ENCODE results near the gene AADACL4.
A peak's percentile ranks its signal among the peaks of the same experiment; 100 is the strongest.
"Not testable (repeated sequence)": the region's sequence is repeated elsewhere in the genome, so short reads cannot be mapped to it uniquely, and the experiment has no call there.

Gene AADACL4

GRCh38 chr1:12644829-12645228, 944 bp downstream of the AADACL4 start:
- Mint-ChIP-seq H3K4me3 (no peak overlapping the region), H3K27me3 (peaks cover 27 to 45% of the 10 kb centered on the region in 2 donors), H3K4me1 (ENCODE audit: low read depth in 2 of 2) (no peaks in the 10 kb centered on the region), H3K36me3 (ENCODE audit: insufficient read depth) (no peaks in the 10 kb centered on the region), H3K9me3 (peaks cover 8 to 10% of the 10 kb centered on the region in 2 donors), H3K27ac (peak overlapping the region in 1 of 2 donors; percentile 59)
- DNase-seq: no peak
- ATAC-seq (replicated peaks): no peak

DNA sequence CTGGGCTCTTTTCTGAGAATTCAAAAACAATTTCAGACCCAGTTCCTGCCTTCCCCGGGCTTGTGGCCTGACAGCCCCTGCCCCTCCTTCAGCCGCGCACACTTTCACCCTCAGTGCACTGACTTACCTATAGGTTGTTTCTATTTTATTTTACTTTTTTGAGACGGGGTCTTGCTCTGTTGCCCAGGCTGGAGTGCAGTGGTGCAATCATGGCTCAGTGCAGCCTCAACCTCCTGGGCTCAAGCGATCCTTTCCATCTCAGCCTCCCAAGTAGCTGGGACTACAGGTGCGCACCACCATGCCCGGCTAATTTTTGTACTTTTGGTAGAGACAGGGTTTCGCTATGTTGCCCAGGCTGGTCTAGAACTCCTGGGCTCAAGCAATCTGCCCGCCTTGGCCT, 1.5 kb downstream of the AADACL4 start:
- H3K27ac Mint-ChIP-seq: peak overlapping the region in 1 of 2 donors; percentile 59

GRCh38 chr1:12648741-12649140, 4.9 kb downstream of the AADACL4 start:
- Mint-ChIP-seq H3K4me3 (no peak overlapping the region), H3K36me3 (ENCODE audit: insufficient read depth) (no peaks in the 10 kb centered on the region), H3K4me1 (ENCODE audit: low read depth in 2 of 2) (no peaks in the 10 kb centered on the region), H3K27me3 (peaks cover 40 to 81% of the 10 kb centered on the region in 2 donors), H3K27ac (peak overlapping the region in 1 of 2 donors; percentile 35), H3K9me3 (no peaks in the 10 kb centered on the region)
- DNase-seq (no peak), ATAC-seq (replicated peaks) (peak; percentile 8)

More for the DNA sequence above, 1.5 kb downstream of the AADACL4 start:
- DNase-seq; ATAC-seq (replicated peaks); H3K9me3 Mint-ChIP-seq; H3K4me3 Mint-ChIP-seq; H3K4me1 Mint-ChIP-seq (ENCODE audit: low read depth in 2 of 2); H3K36me3 Mint-ChIP-seq (ENCODE audit: insufficient read depth): not testable (repeated sequence)
- H3K27me3 Mint-ChIP-seq: peaks cover 30 to 51% of the 10 kb centered on the region in 2 donors

DNA sequence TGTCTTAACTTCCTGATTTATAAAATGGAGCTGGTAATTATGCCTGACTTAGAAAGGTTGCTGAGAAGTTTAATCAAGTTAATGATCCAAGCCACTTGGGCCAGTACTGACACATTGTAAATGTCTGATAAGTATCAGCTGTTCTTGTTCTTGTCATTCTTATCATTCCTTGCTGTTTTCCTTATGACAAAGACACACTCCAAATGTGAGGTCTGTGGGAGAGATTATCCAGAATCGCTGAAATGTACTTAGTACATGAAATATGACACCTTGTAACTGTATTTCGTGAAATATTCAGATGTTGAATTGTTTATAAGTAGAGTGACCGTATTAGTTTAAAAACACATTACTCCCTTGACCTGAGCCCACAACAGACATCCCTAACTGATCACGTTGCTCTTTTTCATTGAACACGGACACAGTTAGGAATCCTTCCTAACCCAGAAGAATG, 6.1 kb downstream of the AADACL4 start:
- H3K4me3 Mint-ChIP-seq: no peak overlapping the region
- peaks cover 33 to 73% of the 10 kb centered on the region in 2 donors for H3K27me3 Mint-ChIP-seq
- DNase-seq (no peak), ATAC-seq (replicated peaks) (no peak)
- no peaks in the 10 kb centered on the region for H3K9me3 Mint-ChIP-seq
- H3K4me1 Mint-ChIP-seq (ENCODE audit: low read depth in 2 of 2): no peaks in the 10 kb centered on the region
- H3K36me3 Mint-ChIP-seq (ENCODE audit: insufficient read depth): no peaks in the 10 kb centered on the region
- H3K27ac Mint-ChIP-seq: no peak overlapping the region

DNA sequence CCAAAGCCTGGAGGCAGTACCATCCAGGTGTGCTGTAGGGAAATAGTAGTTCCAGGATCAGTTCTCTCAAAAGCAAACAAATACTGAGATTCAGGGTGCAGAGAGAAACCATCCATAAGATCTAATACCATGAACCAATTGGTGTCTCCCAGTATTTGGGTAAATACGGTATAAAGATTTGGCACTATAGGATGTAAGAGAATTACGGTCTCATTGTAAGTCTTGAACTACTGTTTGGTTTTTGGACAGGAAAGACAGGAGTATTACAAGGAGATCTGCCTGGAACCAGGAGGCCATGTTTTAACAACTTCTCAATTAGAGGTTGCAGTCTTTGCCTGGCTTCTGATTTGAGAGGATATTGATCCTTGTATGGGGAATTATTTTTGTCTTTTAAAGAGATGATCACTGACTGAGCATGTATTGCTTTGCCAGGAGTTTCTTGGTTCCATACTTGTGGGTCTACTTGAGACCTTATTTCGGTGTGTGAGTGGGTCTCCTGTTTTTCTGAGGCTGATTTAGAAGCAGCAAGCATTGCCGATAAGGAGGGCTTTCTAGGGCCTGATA, 10.2 kb downstream of the AADACL4 start:
- H3K36me3 Mint-ChIP-seq (ENCODE audit: insufficient read depth): no peaks in the 10 kb centered on the region
- H3K4me1 Mint-ChIP-seq (ENCODE audit: low read depth in 2 of 2): peaks cover 5 to 8% of the 10 kb centered on the region in 2 donors
- H3K9me3 Mint-ChIP-seq: no peaks in the 10 kb centered on the region
- peaks cover 28 to 61% of the 10 kb centered on the region in 2 donors for H3K27me3 Mint-ChIP-seq
- H3K4me3 Mint-ChIP-seq: no peak overlapping the region
- ATAC-seq (replicated peaks) (no peak), DNase-seq (no peak)
- no peak overlapping the region for H3K27ac Mint-ChIP-seq

- peaks cover 5 to 8% of the 10 kb centered on the region in 2 donors for H3K4me1 Mint-ChIP-seq (ENCODE audit: low read depth in 2 of 2)
- no peak overlapping the region for H3K27ac Mint-ChIP-seq
- H3K27me3 Mint-ChIP-seq: peaks cover 26 to 57% of the 10 kb centered on the region in 2 donors
- ATAC-seq (replicated peaks): no peak
- H3K36me3 Mint-ChIP-seq (ENCODE audit: insufficient read depth): no peaks in the 10 kb centered on the region
- H3K4me3 Mint-ChIP-seq: no peak overlapping the region
- H3K9me3 Mint-ChIP-seq: no peaks in the 10 kb centered on the region
- no peak for DNase-seq
These were observed 10.8 kb downstream of the AADACL4 start for GRCh38 chr1:12654657-12655056.

- no peak overlapping the region for H3K4me3 Mint-ChIP-seq
- H3K36me3 Mint-ChIP-seq (ENCODE audit: insufficient read depth): no peaks in the 10 kb centered on the region
- H3K27ac Mint-ChIP-seq: no peak overlapping the region
- DNase-seq (no peak), ATAC-seq (replicated peaks) (no peak)
- peaks cover 5 to 8% of the 10 kb centered on the region in 2 donors for H3K4me1 Mint-ChIP-seq (ENCODE audit: low read depth in 2 of 2)
- H3K27me3 Mint-ChIP-seq: peaks cover 19 to 38% of the 10 kb centered on the region in 2 donors
- H3K9me3 Mint-ChIP-seq: no peaks in the 10 kb centered on the region
These were observed 12.7 kb downstream of the AADACL4 start for GRCh38 chr1:12656575-12656974.

DNA sequence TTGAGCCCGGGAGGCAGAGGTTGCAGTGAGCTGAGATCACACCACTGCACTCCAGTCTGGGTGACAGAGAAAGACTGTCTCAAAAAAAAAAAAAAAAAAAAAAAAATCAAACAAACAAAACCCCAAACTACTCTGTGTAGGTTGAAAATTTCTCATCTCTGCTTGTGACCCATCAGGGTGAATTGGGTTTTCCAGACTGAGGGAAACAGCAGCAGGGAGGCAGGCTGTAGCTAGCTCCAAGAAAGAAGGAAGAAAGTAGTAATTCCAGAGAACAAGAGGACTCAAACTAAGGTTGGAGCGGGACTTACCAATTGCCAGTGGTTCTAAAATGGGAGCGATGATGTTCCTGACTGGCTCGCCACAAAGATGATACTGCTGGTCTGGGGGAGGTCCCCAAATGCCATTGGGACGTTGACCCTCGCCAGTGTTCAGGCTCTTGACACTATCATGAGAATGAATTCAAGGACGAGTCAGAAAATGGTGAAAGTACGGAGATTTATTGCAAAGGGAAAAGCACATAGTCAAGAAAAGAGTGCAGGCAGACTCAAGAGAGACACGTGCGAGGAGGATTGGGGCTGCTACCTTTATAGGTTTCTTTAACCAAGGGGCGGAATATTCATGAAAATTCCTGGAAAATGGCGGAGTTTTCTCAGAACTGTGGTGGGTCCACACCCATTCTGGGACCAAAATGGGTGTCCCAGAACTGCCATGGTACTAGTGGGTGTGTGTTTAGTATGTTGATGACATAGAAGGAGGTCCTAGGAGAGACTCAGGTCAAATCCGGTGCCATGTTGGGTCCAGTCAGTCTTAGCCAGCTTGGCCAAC, 13.4 kb downstream of the AADACL4 start:
- no peaks in the 10 kb centered on the region for H3K36me3 Mint-ChIP-seq (ENCODE audit: insufficient read depth)
- peak overlapping the region in 1 of 2 donors; percentile 45 for H3K27ac Mint-ChIP-seq
- peaks cover 5 to 8% of the 10 kb centered on the region in 2 donors for H3K4me1 Mint-ChIP-seq (ENCODE audit: low read depth in 2 of 2)
- DNase-seq: no peak
- H3K27me3 Mint-ChIP-seq: peaks cover 12 to 31% of the 10 kb centered on the region in 2 donors
- no peak overlapping the region for H3K4me3 Mint-ChIP-seq
- no peak for ATAC-seq (replicated peaks)
- H3K9me3 Mint-ChIP-seq: no peaks in the 10 kb centered on the region

DNA sequence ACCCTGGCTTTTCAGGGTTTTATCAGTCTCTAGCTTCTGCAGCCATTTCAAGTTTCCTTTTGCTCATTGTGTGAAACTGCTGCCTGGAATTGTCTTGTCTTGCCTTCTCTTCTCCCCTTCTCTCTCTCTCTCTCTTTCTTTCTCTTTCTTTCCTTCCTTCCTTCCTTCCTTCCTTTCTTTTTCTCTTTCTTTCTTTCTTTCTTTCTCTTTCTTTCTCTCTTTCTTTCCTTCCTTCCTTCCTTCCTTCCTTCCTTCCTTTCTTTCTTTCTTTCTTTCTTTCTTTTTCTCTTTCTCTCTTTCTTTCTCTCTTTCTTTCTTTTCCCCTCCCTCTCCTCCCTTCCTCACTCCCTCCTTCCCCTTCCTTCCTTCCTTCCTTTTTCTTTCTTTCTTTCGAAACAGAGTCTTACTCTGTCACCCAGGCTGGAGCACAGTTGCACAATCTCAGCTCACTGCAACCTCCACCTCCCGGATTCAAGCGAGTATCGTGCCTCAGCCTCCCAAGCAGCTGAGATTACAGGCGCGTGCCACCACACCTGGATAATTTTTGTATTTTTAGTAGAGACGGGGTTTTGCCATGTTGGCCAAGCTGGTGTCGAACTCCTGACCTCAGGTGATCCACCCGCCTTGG, 14.1 kb downstream of the AADACL4 start:
- not testable (repeated sequence) for H3K4me3 Mint-ChIP-seq; H3K4me1 Mint-ChIP-seq (ENCODE audit: low read depth in 2 of 2); H3K36me3 Mint-ChIP-seq (ENCODE audit: insufficient read depth); H3K9me3 Mint-ChIP-seq; DNase-seq; ATAC-seq (replicated peaks)
- H3K27me3 Mint-ChIP-seq: peaks cover 11 to 24% of the 10 kb centered on the region in 2 donors
- peak overlapping the region in 1 of 2 donors; percentile 46 for H3K27ac Mint-ChIP-seq

GRCh38 chr1:12658531-12659453, 14.9 kb downstream of the AADACL4 start:
- H3K4me3 Mint-ChIP-seq: no peak overlapping the region

DNA sequence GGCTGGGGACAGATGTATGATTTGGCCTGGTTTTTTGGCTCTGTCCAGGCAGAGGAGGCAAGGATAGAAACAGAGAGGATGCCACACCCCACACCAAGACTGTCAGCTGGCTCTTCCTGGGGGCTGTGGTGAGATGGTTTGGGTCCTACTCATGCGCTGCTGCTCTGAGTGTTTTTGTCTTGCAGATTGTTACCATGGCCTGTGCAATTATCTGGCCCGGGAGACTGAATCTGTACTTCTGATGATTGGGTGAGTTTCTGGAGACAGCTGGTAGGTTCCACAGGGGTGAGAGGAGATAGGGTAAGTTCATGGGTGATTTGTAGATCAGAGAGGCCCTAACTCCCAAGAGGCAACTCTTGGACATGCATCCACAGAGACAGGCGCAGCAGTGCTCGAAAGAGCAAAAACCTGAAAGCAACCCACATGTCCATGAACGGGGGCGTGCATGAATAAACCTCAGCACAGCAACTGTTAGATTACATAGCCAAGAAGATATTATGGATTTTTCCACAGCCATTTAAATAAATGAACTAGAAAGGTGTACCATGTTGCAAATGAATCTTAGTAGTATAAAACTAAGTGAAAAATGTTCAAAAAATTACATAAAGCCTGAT, 17.8 kb downstream of the AADACL4 start:
- peaks cover 11 to 32% of the 10 kb centered on the region in 2 donors for H3K27me3 Mint-ChIP-seq
- no peak for ATAC-seq (replicated peaks)
- H3K4me1 Mint-ChIP-seq (ENCODE audit: low read depth in 2 of 2): peaks cover 5 to 8% of the 10 kb centered on the region in 2 donors
- no peak overlapping the region for H3K4me3 Mint-ChIP-seq
- H3K27ac Mint-ChIP-seq: no peak overlapping the region
- H3K36me3 Mint-ChIP-seq (ENCODE audit: insufficient read depth): peaks cover 3% of the 10 kb centered on the region
- H3K9me3 Mint-ChIP-seq: no peaks in the 10 kb centered on the region
- DNase-seq: no peak

More at GRCh38 chr1:12658531-12659453, 14.9 kb downstream of the AADACL4 start:
- Mint-ChIP-seq H3K4me1 (ENCODE audit: low read depth in 2 of 2) (peaks cover 5 to 8% of the 10 kb centered on the region in 2 donors), H3K27ac (peak overlapping the region in 1 of 2 donors; percentile 46), H3K27me3 (peaks cover 11 to 20% of the 10 kb centered on the region in 2 donors), H3K36me3 (ENCODE audit: insufficient read depth) (no peaks in the 10 kb centered on the region), H3K9me3 (no peaks in the 10 kb centered on the region)
- DNase-seq (peak; percentile 65 to 68 (median 67)), ATAC-seq (replicated peaks) (peak; percentile 65)

- H3K36me3 Mint-ChIP-seq (ENCODE audit: insufficient read depth): peaks cover 3% of the 10 kb centered on the region
- peaks cover 5% of the 10 kb centered on the region in 2 donors for H3K4me1 Mint-ChIP-seq (ENCODE audit: low read depth in 2 of 2)
- DNase-seq (no peak), ATAC-seq (replicated peaks) (no peak)
- no peaks in the 10 kb centered on the region for H3K9me3 Mint-ChIP-seq
- H3K27ac Mint-ChIP-seq: no peak overlapping the region
- H3K27me3 Mint-ChIP-seq: peaks cover 11 to 25% of the 10 kb centered on the region in 2 donors
- no peak overlapping the region for H3K4me3 Mint-ChIP-seq
These were observed 18.7 kb downstream of the AADACL4 start for GRCh38 chr1:12662556-12662955.
